Measurements from ENCODE around the gene MAGI1. TPM values are rescaled to one million over a fixed set of nuclear protein-coding genes. Genes with fewer than 3 reads are reported as not detected.

The MAGI1 gene
- total RNA-seq, 1 experiment from 2014 or later, result 3.4 TPM

- no peaks in the 10 kb centered on the region for H3K36me3 ChIP-seq
- no peaks in the 10 kb centered on the region for H3K27me3 ChIP-seq
- no peaks in the 10 kb centered on the region for H3K9me3 ChIP-seq
- no peak overlapping the region for H3K4me3 ChIP-seq
- no peak for DNase-seq
Measured at GRCh38 chr3:65967451-65967850, 71.3 kb downstream of the MAGI1 start.

- no peak for DNase-seq
- no peaks in the 10 kb centered on the region for H3K9me3 ChIP-seq
Measured at GRCh38 chr3:65964838-65965237, 73.9 kb downstream of the MAGI1 start.

GRCh38 chr3:65963787-65964677 is 74.7 kb downstream of the MAGI1 start:
- peak; percentile 39 for DNase-seq
- H3K9me3 ChIP-seq, result no peaks in the 10 kb centered on the region
- H3K4me3 ChIP-seq, result no peak overlapping the region
- H3K27me3 ChIP-seq, result no peaks in the 10 kb centered on the region
- H3K36me3 ChIP-seq, result no peaks in the 10 kb centered on the region

More at GRCh38 chr3:65964838-65965237, 73.9 kb downstream of the MAGI1 start:
- Histone ChIP-seq H3K27me3 (no peaks in the 10 kb centered on the region), H3K4me3 (no peak overlapping the region), H3K36me3 (no peaks in the 10 kb centered on the region)

- Histone ChIP-seq H3K9me3 (no peaks in the 10 kb centered on the region), H3K27me3 (no peaks in the 10 kb centered on the region), H3K36me3 (no peaks in the 10 kb centered on the region), H3K4me3 (no peak overlapping the region)
- DNase-seq, result no peak
Measured at GRCh38 chr3:65961733-65962132, 77.0 kb downstream of the MAGI1 start.

- Histone ChIP-seq H3K4me3 (no peak overlapping the region), H3K9me3 (no peaks in the 10 kb centered on the region), H3K36me3 (no peaks in the 10 kb centered on the region), H3K27me3 (no peaks in the 10 kb centered on the region)
- no peak for DNase-seq
Measured at GRCh38 chr3:65961128-65961527, 77.6 kb downstream of the MAGI1 start.

- Histone ChIP-seq H3K36me3 (no peaks in the 10 kb centered on the region), H3K9me3 (no peaks in the 10 kb centered on the region), H3K4me3 (no peak overlapping the region), H3K27me3 (no peaks in the 10 kb centered on the region)
- no peak for DNase-seq
Measured at GRCh38 chr3:65960087-65960486, 78.6 kb downstream of the MAGI1 start.

GRCh38 chr3:65958216-65958615 is 80.5 kb downstream of the MAGI1 start:
- Histone ChIP-seq H3K4me3 (no peak overlapping the region), H3K9me3 (no peaks in the 10 kb centered on the region), H3K27me3 (no peaks in the 10 kb centered on the region), H3K36me3 (no peaks in the 10 kb centered on the region)
- DNase-seq, result no peak

GRCh38 chr3:65955792-65956477 is 82.8 kb downstream of the MAGI1 start:
- Histone ChIP-seq H3K9me3 (no peaks in the 10 kb centered on the region), H3K36me3 (no peaks in the 10 kb centered on the region), H3K4me3 (no peak overlapping the region), H3K27me3 (no peaks in the 10 kb centered on the region)
- DNase-seq, result peak; percentile 26

GRCh38 chr3:65953881-65954733 is 84.6 kb downstream of the MAGI1 start:
- no peaks in the 10 kb centered on the region for H3K36me3 ChIP-seq
- no peak for DNase-seq
- H3K27me3 ChIP-seq, result no peaks in the 10 kb centered on the region
- H3K4me3 ChIP-seq, result no peak overlapping the region
- no peaks in the 10 kb centered on the region for H3K9me3 ChIP-seq

GRCh38 chr3:65953301-65953812 is 85.4 kb downstream of the MAGI1 start:
- no peaks in the 10 kb centered on the region for H3K27me3 ChIP-seq
- no peaks in the 10 kb centered on the region for H3K9me3 ChIP-seq
- H3K36me3 ChIP-seq, result no peaks in the 10 kb centered on the region
- no peak for DNase-seq
- H3K4me3 ChIP-seq, result no peak overlapping the region

GRCh38 chr3:65952842-65953241 is 85.9 kb downstream of the MAGI1 start:
- no peaks in the 10 kb centered on the region for H3K27me3 ChIP-seq
- DNase-seq, result no peak
- H3K4me3 ChIP-seq, result no peak overlapping the region
- H3K36me3 ChIP-seq, result no peaks in the 10 kb centered on the region
- H3K9me3 ChIP-seq, result no peaks in the 10 kb centered on the region

- H3K27me3 ChIP-seq, result no peaks in the 10 kb centered on the region
- no peaks in the 10 kb centered on the region for H3K9me3 ChIP-seq
- H3K4me3 ChIP-seq, result no peak overlapping the region
- no peaks in the 10 kb centered on the region for H3K36me3 ChIP-seq
- no peak for DNase-seq
Measured at GRCh38 chr3:65951836-65952505, 86.7 kb downstream of the MAGI1 start.

- H3K4me3 ChIP-seq, result no peak overlapping the region
- DNase-seq, result no peak
Measured at GRCh38 chr3:65950340-65951326, 88.1 kb downstream of the MAGI1 start.

GRCh38 chr3:65948841-65949573 is 89.7 kb downstream of the MAGI1 start:
- H3K36me3 ChIP-seq, result no peaks in the 10 kb centered on the region
- no peaks in the 10 kb centered on the region for H3K27me3 ChIP-seq
- no peaks in the 10 kb centered on the region for H3K9me3 ChIP-seq
- H3K4me3 ChIP-seq, result no peak overlapping the region
- DNase-seq, result no peak

More at GRCh38 chr3:65950340-65951326, 88.1 kb downstream of the MAGI1 start:
- Histone ChIP-seq H3K27me3 (no peaks in the 10 kb centered on the region), H3K9me3 (no peaks in the 10 kb centered on the region), H3K36me3 (no peaks in the 10 kb centered on the region)

- DNase-seq, result peak; percentile 44
- Histone ChIP-seq H3K9me3 (no peaks in the 10 kb centered on the region), H3K27me3 (no peaks in the 10 kb centered on the region), H3K36me3 (no peaks in the 10 kb centered on the region), H3K4me3 (no peak overlapping the region)
Measured at GRCh38 chr3:65946438-65946837, 92.3 kb downstream of the MAGI1 start.

All from MG63 (cell line).